ENCODE results near the gene WFDC5. TPM values are rescaled to one million over a fixed set of nuclear protein-coding genes. Genes with fewer than 3 reads are reported as not detected.
A peak's percentile ranks its signal among the peaks of the same experiment; 100 is the strongest.
"Not testable (repeated sequence)": the region's sequence is repeated elsewhere in the genome, so short reads cannot be mapped to it uniquely, and the experiment has no call there.

WFDC5 gene
- total RNA-seq, 1 experiment from 2014 or later = not detected

GRCh38 chr20:45088247-45088646 lies 26.7 kb downstream of the WFDC5 start:
- DNase-seq (ENCODE audit: low spot score) = peak; percentile 28

- no peak for DNase-seq (ENCODE audit: low spot score)
Observed at GRCh38 chr20:45087814-45088213, 27.2 kb downstream of the WFDC5 start.

GRCh38 chr20:45087097-45087790 lies 27.7 kb downstream of the WFDC5 start:
- no peak for DNase-seq (ENCODE audit: low spot score)

- DNase-seq (ENCODE audit: low spot score) = no peak
Observed at GRCh38 chr20:45085867-45086266, 29.1 kb downstream of the WFDC5 start.

GRCh38 chr20:45085289-45085688 lies 29.7 kb downstream of the WFDC5 start:
- DNase-seq (ENCODE audit: low spot score) = no peak

- no peak for DNase-seq (ENCODE audit: low spot score)
Observed at GRCh38 chr20:45083127-45083526, 31.8 kb downstream of the WFDC5 start.

- no peak for DNase-seq (ENCODE audit: low spot score)
Observed at GRCh38 chr20:45082468-45082867, 32.5 kb downstream of the WFDC5 start.

- no peak for DNase-seq (ENCODE audit: low spot score)
Observed at GRCh38 chr20:45080867-45081624, 33.9 kb downstream of the WFDC5 start.

GRCh38 chr20:45077559-45077958 lies 37.4 kb downstream of the WFDC5 start:
- DNase-seq (ENCODE audit: low spot score) = no peak

- DNase-seq (ENCODE audit: low spot score) = no peak
Observed at GRCh38 chr20:45073221-45073620, 41.8 kb downstream of the WFDC5 start.

GRCh38 chr20:45072066-45072465 lies 42.9 kb downstream of the WFDC5 start:
- DNase-seq (ENCODE audit: low spot score) = no peak

GRCh38 chr20:45070932-45071632 lies 43.9 kb downstream of the WFDC5 start:
- DNase-seq (ENCODE audit: low spot score) = no peak

- no peak for DNase-seq (ENCODE audit: low spot score)
Observed at GRCh38 chr20:45069261-45069660, 45.7 kb downstream of the WFDC5 start.

- DNase-seq (ENCODE audit: low spot score) = no peak
Observed at GRCh38 chr20:45067558-45067957, 47.4 kb downstream of the WFDC5 start.

GRCh38 chr20:45067087-45067486 lies 47.9 kb downstream of the WFDC5 start:
- no peak for DNase-seq (ENCODE audit: low spot score)

GRCh38 chr20:45066372-45066771 lies 48.6 kb downstream of the WFDC5 start:
- no peak for DNase-seq (ENCODE audit: low spot score)

- DNase-seq (ENCODE audit: low spot score) = no peak
Observed at GRCh38 chr20:45064812-45065211, 50.2 kb downstream of the WFDC5 start.

- DNase-seq (ENCODE audit: low spot score) = not testable (repeated sequence)
Observed at GRCh38 chr20:45063107-45063506, 51.9 kb downstream of the WFDC5 start.

- peak; percentile 66 for DNase-seq (ENCODE audit: low spot score)
Observed at GRCh38 chr20:45061244-45061643, 53.7 kb downstream of the WFDC5 start.

GRCh38 chr20:45060294-45060693 lies 54.7 kb downstream of the WFDC5 start:
- DNase-seq (ENCODE audit: low spot score) = no peak
